OCI-LY7 (cell line): Measurements from ENCODE around the gene TWSG1.

ENCODE experiments used
- EZH2phosphoT487 ChIP-seq: fragments of 200-600 bp; sonication (generic); IDR thresholded peaks from 2 replicates; pipeline ENCODE4 v1.6.1; 2018; ENCODE audit warnings: low read depth, borderline replicate concordance, mild to moderate bottlenecking, mixed run types, antibody characterized with exemption, low read length, moderate library complexity, mixed read lengths
- TF ChIP-seq, protein P1 (sequence below): fragments of 200-600 bp; sonication (generic); conservative IDR thresholded peaks from 2 replicates; pipeline ENCODE4 v1.5.1; 2014; ENCODE audit warnings: mild to moderate bottlenecking, antibody characterized with exemption, low read length, moderate library complexity, mixed read lengths

DNA sequence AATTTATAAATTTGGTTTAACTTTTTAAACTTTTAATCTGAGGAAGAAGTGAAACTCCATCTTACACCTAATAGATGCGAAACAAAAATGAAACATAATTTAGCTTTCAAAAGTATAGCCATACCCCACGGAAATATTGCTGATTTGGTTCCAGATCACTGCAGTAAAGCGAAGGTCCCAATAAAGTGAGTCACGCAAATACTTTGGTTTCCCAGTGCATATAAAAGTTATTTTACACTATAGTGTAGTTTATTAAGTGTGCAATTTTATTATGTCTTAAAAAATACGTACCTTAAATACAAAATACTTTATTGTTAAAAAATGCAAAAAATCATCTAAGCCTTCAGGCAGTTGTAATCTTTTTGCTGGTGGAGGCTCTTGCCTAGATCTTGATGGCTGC, 55.1 kb downstream of the TWSG1 start:
- TF ChIP-seq, protein P1, sequence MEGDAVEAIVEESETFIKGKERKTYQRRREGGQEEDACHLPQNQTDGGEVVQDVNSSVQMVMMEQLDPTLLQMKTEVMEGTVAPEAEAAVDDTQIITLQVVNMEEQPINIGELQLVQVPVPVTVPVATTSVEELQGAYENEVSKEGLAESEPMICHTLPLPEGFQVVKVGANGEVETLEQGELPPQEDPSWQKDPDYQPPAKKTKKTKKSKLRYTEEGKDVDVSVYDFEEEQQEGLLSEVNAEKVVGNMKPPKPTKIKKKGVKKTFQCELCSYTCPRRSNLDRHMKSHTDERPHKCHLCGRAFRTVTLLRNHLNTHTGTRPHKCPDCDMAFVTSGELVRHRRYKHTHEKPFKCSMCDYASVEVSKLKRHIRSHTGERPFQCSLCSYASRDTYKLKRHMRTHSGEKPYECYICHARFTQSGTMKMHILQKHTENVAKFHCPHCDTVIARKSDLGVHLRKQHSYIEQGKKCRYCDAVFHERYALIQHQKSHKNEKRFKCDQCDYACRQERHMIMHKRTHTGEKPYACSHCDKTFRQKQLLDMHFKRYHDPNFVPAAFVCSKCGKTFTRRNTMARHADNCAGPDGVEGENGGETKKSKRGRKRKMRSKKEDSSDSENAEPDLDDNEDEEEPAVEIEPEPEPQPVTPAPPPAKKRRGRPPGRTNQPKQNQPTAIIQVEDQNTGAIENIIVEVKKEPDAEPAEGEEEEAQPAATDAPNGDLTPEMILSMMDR = no peak
- TF ChIP-seq EZH2phosphoT487 = no peak
